ENCODE measurements around the gene CDON. TPM values are rescaled to one million over a fixed set of nuclear protein-coding genes. Genes with fewer than 3 reads are reported as not detected.

The CDON gene
- polyA plus RNA-seq, 1 of the 3 experiments (the other 2 are of a cell fraction): 3.7 TPM

DNA sequence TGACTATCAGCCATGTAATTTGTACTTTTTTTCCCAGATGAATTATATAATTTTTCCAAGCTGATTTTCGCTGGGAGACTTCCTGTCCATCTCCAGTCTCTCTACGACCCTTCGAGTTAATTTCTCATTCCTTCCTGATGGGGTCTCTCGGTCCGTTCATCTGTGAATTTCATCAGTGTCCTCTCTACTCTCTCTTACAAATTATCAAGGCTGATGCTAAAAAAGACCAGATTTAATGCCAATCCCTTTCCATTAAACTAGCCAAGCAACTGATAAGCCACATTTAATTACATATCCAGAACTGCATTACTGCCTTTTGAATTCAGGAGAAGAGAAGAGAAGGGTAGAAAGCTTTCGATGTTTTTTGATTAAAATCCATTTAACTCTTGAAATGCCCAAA, 91.0 kb downstream of the CDON start (continued):
- TF ChIP-seq, protein P1, sequence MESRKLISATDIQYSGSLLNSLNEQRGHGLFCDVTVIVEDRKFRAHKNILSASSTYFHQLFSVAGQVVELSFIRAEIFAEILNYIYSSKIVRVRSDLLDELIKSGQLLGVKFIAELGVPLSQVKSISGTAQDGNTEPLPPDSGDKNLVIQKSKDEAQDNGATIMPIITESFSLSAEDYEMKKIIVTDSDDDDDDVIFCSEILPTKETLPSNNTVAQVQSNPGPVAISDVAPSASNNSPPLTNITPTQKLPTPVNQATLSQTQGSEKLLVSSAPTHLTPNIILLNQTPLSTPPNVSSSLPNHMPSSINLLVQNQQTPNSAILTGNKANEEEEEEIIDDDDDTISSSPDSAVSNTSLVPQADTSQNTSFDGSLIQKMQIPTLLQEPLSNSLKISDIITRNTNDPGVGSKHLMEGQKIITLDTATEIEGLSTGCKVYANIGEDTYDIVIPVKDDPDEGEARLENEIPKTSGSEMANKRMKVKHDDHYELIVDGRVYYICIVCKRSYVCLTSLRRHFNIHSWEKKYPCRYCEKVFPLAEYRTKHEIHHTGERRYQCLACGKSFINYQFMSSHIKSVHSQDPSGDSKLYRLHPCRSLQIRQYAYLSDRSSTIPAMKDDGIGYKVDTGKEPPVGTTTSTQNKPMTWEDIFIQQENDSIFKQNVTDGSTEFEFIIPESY (IDR thresholded peaks at IDR 0.05; ENCODE audit: borderline replicate concordance, low read depth): no peak

GRCh38 chr11:125968354-125968753, 94.3 kb downstream of the CDON start:
- DNase-seq: no peak

More at GRCh38 chr11:125968354-125968753, 94.3 kb downstream of the CDON start:
- Histone ChIP-seq H3K36me3 (replicated peaks in 1 of 2; ENCODE audit: control insufficient read depth in 1 of 2, insufficient read depth in 2 of 2, low read length in 1 of 2) (peaks cover 0 to 3% of the 10 kb centered on the region in 2 experiments), H3K4me2 (no peak overlapping the region), H2AFZ (ENCODE audit: low read depth) (no peak overlapping the region), H4K20me1 (ENCODE audit: insufficient read depth) (no peaks in the 10 kb centered on the region), H3K9ac (no peak overlapping the region), H3K9me2 (no peaks in the 10 kb centered on the region), H3K27ac (ENCODE audit: low read depth in 2 of 2, low read length in 1 of 2) (no peak overlapping the region), H3K79me2 (ENCODE audit: insufficient read depth) (no peaks in the 10 kb centered on the region), H3K4me1 (ENCODE audit: control insufficient read depth in 1 of 2, insufficient read depth in 2 of 2, low read depth in 1 of 2, low read length in 1 of 2) (peaks cover 0 to 5% of the 10 kb centered on the region in 2 experiments; a peak in 2 of 4 replicates), H3F3A (replicated peaks; ENCODE audit: insufficient read depth) (no peaks in the 10 kb centered on the region), H3K9me3 (no peaks in the 10 kb centered on the region), H3K27me3 (ENCODE audit: insufficient read depth) (no peaks in the 10 kb centered on the region), H3K4me3 (ENCODE audit: low read depth in 2 of 2, low read length in 1 of 2) (no peak overlapping the region)
- no peak for TF ChIP-seq TAF1 (IDR thresholded peaks at IDR 0.05; ENCODE audit: borderline replicate concordance, low read depth, low read length)
- no peak for TF ChIP-seq YY1 (IDR thresholded peaks at IDR 0.05; ENCODE audit: low read depth)
- no peak for TF ChIP-seq RCOR1 (IDR thresholded peaks at IDR 0.05; ENCODE audit: low read length)
- TF ChIP-seq SIN3A (IDR thresholded peaks at IDR 0.05; ENCODE audit: borderline replicate concordance, low read depth, low read length): no peak
- TF ChIP-seq, protein P2, sequence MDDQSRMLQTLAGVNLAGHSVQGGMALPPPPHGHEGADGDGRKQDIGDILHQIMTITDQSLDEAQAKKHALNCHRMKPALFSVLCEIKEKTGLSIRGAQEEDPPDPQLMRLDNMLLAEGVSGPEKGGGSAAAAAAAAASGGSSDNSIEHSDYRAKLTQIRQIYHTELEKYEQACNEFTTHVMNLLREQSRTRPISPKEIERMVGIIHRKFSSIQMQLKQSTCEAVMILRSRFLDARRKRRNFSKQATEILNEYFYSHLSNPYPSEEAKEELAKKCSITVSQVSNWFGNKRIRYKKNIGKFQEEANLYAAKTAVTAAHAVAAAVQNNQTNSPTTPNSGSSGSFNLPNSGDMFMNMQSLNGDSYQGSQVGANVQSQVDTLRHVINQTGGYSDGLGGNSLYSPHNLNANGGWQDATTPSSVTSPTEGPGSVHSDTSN (IDR thresholded peaks at IDR 0.05): no peak
- TF ChIP-seq CHD2 (IDR thresholded peaks at IDR 0.05; ENCODE audit: low read length, partially characterized antibody): no peak
- no peak for TF ChIP-seq CTCF (IDR thresholded peaks at IDR 0.05)
- TF ChIP-seq SMC3 (IDR thresholded peaks at IDR 0.05; ENCODE audit: low read depth, low read length): no peak
- TF ChIP-seq, protein P3, sequence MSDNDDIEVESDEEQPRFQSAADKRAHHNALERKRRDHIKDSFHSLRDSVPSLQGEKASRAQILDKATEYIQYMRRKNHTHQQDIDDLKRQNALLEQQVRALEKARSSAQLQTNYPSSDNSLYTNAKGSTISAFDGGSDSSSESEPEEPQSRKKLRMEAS (IDR thresholded peaks at IDR 0.05; ENCODE audit: low read depth): no peak
- TF ChIP-seq JUND (IDR thresholded peaks at IDR 0.05): no peak
- no peak for TF ChIP-seq GATA2 (CRISPR knock-in tag; IDR thresholded peaks at IDR 0.05)
- no peak for TF ChIP-seq IRF3 (IDR thresholded peaks at IDR 0.05; ENCODE audit: low read depth, low read length)
- TF ChIP-seq ELF1 (IDR thresholded peaks at IDR 0.05): no peak
- no peak for TF ChIP-seq MXI1 (IDR thresholded peaks at IDR 0.05; ENCODE audit: low read depth, low read length)
- no peak for TF ChIP-seq FOXM1 (IDR thresholded peaks at IDR 0.05; ENCODE audit: low read depth)
- TF ChIP-seq POLR2AphosphoS5 (IDR thresholded peaks at IDR 0.05; ENCODE audit: low read depth, low read length): no peak
- no peak for TF ChIP-seq TEAD4 (IDR thresholded peaks at IDR 0.05; ENCODE audit: borderline replicate concordance, insufficient read depth)
- TF ChIP-seq RAD21 (IDR thresholded peaks at IDR 0.05; ENCODE audit: low read length): no peak
- TF ChIP-seq, protein P1 (IDR thresholded peaks at IDR 0.05; ENCODE audit: borderline replicate concordance, low read depth): no peak
- no peak for TF ChIP-seq REST (IDR thresholded peaks at IDR 0.05; ENCODE audit: low read depth, low read length)
- WGBS (ENCODE audit: low lambda C conversion rate): 94% methylated on average over 7 of the region's 7 CpGs
- ChIA-PET POLR2A (no interaction called here), CTCF (interaction anchor here (1.1 kb wide), 2 partner anchors 19 to 226 kb away, joined by 3 read pairs; no protein-coding TSS in a partner anchor)
